ENCODE data around the gene PDIA5.

The PDIA5 gene

DNA sequence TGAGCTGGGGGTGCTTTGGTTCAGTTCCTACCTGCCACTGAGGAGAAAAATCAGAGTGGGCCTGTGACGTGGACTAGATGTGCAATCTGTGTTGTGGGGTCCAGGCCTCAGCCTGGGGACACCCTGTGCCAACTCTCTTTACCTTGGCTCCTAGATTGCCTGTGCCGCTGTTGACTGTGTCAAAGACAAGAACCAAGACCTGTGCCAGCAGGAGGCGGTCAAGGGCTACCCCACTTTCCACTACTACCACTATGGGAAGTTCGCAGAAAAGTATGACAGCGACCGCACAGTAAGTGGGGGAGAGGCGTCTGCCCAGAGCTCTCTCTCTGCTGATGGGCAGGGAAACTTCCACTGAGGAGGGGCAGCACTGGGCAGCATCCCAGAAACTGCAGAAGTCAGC, 94.3 kb downstream of the PDIA5 start:
- FAIRE-seq: no peak
- no peak for DNase-seq (ENCODE audit: low spot score)

DNA sequence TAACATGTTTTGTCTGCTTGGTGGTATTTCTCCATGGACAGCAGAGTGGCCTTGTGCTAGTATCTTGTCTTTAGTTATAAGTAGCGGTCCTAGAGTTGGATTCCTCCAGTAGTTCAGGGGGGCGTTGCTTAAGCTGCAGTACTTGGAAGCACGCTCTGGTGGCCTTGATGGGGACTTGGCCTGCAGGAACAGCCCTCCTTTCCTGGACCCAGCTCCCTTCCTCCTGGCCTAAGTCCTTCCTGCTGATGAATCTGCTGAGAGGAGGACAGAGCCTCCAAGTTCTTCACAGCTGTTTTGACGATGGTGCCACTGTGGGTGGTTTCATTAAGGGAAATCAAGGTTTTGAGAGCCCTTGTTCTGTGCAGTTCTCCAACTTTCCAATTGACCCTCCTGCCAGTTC, 96.3 kb downstream of the PDIA5 start:
- FAIRE-seq: no peak
- DNase-seq (ENCODE audit: low spot score): no peak

DNA sequence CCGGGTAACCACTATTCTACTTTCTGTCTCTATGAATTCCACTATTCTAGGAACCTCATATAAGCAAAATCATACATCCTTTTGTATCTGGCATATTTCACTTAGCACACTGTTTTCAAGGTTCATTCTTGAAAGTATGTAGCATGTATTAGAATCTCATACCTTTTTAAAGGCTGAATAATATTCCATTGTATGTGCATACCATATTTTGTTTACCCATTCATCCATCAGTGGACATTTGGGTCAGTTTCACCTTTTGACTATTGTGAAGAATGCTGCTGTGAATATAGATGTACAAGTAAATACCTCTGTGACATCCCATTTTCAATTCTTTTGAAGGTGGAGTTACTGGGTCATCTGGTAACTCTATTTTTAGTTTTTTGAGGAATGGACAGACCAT, 98.3 kb downstream of the PDIA5 start:
- no peak for FAIRE-seq

DNA sequence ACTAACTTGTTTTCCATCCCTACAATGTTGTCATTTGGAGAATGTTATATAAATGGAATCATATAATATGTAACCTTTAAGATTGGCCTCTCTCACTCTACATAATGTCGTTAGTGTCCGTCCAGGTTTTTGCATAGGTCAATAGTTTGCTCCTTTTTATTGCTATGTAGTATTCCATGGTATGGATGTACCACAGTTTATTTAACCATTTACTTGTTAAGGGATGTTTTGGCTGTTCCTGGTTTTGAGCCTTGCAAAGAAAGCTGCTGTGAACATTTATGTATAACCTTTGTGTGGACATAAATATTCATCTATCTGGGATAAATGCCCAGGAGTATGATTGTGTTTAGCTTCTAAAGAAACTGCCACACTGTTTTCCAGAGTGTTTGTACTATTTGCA, 100.9 kb downstream of the PDIA5 start:
- FAIRE-seq (no peak), DNase-seq (ENCODE audit: low spot score) (no peak)

More for the DNA sequence above, 98.3 kb downstream of the PDIA5 start:
- no peak for DNase-seq (ENCODE audit: low spot score)

DNA sequence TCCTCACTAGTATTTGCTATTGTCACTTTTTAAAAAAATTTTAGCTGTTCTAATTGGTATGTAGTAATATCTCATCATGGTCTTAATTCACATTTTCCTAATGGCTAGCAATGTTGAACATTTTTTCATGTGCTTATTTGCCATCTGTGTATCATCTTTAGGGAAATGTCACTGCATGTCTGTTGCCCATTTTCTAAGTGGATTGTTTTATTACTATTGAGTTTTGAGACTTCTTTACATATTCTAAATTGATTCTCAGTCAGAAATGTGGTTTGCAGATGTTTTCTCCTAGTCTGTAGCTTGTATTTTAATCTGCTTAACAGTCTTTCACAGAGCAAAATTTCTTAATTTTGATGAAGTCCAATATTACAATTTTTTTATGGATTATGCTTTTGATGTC, 101.3 kb downstream of the PDIA5 start:
- no peak for FAIRE-seq
- no peak for DNase-seq (ENCODE audit: low spot score)

DNA sequence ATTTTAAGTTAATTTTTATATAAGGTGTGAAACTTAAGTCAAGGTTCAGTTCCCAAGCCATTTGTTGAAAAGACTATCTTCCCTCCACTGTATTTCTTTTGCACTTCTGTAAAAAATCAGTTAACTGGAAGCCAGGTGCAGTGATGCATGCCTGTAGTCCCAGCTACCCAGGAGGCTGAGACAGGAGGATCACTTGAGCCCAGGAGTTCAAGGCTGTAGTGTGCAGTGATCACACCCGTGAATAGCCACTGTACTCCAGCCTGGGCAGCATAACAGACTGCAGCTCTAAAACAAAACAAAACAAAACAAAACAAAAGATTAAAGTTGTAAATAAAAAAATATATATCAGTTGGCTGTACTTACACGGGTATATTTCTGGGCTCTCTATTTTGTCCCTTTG, 101.8 kb downstream of the PDIA5 start:
- FAIRE-seq: no peak

DNA sequence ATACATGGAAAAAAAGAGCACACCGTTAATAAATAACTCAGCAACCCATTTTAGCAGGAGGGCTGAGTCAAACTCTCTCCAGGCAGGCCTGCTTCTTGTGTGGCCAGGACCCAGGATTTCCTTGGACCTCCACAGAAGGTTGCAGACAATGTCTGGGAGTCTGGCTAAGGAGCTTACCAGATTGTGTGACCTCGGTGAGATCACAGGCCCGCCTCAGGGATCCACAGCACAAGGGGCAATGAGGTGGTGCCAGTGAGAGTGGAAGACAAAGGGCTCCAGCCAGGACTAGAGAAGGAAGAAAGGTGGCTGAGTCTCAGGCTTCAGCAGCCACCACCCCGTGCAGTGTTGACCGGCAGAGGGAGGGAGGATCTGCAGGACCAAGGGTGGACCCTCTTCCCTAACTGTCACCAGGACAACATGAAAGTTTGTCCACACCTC, 102.7 kb downstream of the PDIA5 start:
- FAIRE-seq (no peak), DNase-seq (ENCODE audit: low spot score) (no peak)

More for the DNA sequence above, 101.8 kb downstream of the PDIA5 start:
- DNase-seq (ENCODE audit: low spot score): no peak

DNA sequence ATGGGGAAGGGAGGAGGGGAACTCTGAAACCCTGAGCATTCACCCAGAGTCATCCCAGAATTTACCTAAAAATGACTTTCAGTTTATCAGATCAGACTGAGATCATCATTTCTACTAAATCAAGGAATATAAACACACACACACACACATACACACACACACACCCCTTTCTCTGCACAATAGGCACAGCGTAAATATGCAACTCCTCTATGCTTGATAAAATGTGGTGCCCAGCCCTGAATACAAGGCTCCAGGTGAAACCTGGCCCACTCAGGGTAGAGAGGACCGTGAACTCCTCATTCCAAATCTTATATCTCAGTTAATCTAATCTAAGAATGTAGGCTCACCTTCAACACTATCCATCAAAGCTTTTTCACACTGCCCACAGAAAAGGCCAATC, 103.1 kb downstream of the PDIA5 start:
- FAIRE-seq: no peak

DNA sequence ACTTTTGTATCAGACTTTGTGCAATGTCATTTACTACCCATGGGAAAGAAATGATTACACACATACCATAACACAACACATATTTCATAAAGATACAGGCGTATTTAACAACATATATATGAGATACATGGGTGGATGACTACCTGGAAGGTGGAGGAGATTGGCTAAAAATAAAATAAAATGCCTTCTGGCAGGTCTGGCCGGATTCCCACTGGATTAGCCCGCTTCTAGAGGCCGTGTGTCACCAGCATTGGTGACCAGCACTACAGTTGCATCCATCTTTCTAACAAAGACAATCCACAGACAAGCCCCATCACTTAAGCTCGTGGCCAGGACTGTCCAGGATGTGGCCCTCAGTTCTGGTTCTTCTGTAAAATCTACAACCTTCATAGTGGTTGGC, 114.0 kb downstream of the PDIA5 start:
- FAIRE-seq: no peak
- no peak for DNase-seq (ENCODE audit: low spot score)

More for the DNA sequence above, 103.1 kb downstream of the PDIA5 start:
- no peak for DNase-seq (ENCODE audit: low spot score)

DNA sequence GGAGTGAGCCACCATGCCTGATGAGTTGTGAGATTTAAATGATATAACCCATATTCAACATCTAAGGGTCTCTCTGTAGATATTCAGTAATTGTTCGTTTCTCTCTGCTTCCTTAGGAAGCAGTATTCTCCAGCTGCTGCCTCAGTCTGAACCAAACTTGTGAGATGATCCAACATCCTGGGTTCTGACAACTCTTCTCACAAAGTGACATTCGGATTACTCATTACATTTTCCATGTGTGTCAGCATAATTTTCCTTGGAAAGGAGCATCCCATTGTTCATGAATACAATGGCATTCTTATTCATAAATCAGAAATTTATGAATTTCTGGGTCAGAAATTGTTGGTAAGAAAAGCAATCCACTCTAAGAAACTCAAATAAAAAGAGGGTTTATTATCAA, 119.9 kb downstream of the PDIA5 start:
- DNase-seq (ENCODE audit: low spot score) (no peak), FAIRE-seq (no peak)

DNA sequence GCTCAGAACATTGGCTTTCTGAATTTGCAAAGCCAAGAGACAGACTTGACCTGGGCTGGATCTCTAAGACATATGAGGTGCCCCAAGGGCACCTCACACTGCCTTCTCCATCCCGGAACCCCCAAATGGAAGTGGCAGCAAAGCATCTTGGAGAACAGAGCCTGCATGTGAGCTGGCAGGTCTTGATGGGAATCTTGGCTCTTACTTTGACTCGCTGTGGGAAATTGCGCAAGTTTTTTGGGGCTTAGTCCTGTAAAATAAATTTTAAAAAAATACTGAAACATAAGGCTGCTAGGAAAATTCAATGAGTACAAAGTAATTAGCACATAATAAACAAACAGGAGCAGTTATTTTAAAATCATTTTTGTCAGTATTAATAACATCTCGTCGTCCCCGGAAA, 121.2 kb downstream of the PDIA5 start:
- no peak for DNase-seq (ENCODE audit: low spot score)
- FAIRE-seq: no peak

DNA sequence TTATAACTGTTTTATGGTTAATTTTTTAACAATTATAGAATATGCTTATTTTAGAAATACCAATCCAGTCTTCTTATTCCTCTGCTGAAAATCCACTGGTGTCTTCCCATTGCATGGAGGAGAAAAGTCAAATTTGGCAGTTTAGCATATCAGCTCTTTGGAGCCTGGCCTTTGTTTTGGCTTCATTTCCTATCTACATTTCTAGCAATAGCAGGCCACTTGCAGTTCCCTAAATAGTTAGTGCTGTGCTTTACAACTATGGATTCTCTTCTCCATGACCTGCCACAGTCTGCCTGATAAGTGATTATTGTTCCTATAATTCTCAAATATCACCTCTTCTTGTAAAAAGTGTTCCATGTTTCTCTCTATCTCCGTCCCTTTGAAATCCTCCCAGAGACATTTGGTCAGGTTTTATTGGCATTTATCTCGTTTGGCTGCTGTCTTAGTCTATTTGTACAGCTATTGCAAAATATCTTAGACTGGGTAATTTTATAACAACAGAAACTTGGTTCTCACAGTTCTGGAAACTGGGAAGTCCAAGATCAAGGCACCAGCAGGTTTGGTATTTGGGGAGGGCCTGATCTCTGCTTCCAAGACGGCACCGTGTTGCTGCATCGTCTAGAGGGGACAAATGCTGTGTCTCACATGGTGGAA, 126.8 kb downstream of the PDIA5 start:
- no peak for FAIRE-seq
- DNase-seq (ENCODE audit: low spot score): no peak

DNA sequence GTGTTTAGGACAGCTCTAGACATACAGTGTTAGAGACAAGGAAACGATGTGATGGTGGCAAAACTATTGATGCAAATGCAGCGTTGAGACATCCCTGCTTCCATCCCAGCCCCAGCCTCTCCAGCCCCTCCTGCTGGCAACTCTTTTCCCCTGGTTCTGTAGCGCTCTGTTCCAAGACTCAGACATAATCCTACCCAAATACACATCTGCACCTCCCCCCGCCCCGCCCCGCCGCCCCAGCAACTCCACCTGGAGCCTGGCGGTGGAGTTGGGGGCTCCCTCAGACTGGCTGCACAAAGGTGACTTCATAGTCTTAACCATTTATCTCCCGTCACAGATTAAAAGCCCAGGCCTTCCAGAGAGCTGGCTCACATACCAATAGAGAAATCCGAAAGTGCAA, 127.7 kb downstream of the PDIA5 start:
- FAIRE-seq: no peak
- peak; percentile 60 for DNase-seq (ENCODE audit: low spot score)

DNA sequence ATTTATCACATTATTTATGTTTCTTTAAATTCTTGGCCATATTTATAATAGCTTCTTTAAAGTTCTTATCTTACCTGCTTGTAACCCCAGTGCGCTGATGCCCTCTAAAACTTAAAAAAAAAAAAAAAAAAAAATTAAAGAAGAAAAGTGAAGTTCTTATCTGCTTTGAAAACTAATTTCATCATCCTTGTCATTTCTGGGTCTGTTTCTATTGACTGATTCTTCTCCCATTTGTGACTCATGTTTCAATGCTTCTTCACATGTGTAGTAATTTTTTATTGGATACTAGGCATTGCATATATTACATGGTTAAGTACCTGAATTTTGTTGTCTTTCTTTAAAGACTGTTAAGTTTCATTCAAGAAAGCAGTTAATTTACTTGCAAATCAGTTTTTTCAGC, 131.5 kb downstream of the PDIA5 start:
- no peak for DNase-seq (ENCODE audit: low spot score)
- no peak for FAIRE-seq

DNA sequence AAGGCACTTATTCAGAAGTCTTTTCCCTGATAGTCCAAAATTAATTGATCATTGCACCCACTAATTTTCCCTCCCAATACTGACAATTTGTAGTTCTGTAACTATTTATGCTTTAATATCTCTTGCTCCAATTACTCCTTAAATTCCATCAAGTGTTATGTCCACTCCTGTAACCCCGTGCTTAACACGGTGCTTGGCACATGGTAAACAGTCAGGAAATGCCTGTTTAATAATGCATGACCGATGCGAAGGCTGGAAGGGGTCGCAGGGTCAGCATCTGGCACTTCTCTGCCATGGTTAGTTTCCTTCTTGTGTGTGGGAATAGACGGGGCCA, 134.4 kb downstream of the PDIA5 start:
- no peak for FAIRE-seq
- no peak for DNase-seq (ENCODE audit: low spot score)

DNA sequence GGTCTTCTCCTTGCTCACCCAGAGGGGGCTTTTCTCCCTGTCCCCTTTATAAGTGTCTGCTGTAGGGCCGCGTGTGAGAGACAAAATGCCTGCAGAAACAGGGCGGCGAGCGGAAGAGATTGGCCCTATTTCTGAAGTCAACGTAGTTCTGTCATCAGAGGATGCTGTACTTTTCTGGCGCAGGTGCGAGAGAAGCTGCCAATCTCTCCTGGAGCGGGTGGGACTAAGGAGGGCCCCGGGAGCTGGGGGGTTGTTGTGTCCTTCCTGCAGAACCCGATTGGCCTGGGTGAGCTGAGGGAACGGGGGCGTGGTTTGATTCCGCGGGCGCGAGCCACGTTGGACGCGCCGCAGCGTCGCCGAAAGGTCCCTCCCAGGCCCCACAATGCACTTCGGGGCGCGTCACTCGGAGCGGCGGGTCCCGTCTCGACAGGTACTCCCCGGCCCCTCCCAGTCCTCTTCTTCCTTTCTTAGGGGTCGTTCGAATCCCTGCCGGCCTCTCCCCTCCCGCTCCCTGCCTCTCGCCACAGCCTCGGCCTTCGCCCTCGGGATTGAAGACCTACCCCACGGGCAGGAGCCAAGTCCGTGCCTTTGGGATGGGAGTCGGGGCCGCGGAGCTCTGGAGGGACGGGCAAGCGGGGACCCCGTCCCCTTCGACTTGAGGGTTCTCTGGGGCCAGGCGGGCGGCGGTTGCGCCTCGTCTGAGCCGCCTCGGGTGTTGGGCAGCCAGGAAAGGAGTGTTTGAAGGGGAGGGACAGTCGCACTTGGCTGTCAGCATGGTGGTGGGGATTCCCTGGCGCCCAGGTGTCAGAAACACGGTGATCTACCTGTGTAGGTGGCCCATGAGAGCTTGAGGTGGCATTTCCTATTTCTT, 135.0 kb downstream of the PDIA5 start, which contains the start of gene SEC22A:
SEC22A (plus strand) TSS at position 387 of the 871 bp plus-strand sequence. CDS start 7,275 bp downstream, outside the sequence.
- DNase-seq (ENCODE audit: low spot score): peak; percentile 99
- peak; percentile 90 for FAIRE-seq

DNA sequence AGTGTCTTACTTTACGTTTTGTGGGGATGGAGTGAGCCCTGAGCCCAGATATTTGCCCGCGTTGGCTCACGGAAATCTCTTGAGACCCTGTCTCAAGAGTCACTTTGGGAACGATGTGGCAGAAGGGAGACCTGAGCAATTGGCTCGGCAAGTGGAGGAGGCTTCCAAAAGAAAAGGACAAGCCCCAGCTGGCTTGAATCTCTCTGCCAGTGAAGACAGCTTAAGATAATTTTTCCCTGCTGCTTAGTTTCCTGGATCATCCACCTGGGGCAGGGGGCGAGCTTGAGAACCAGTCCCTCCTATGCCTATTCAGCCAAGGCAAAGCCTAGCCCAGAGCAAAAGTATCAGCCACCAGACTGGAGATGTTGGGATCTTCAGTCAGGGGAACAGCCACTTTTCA, 135.6 kb downstream of the PDIA5 start:
- DNase-seq (ENCODE audit: low spot score) (peak; percentile 25), FAIRE-seq (no peak)
